Left cardiac atrium (tissue), 4 donors: ENCODE results near the gene HLCS. TPM values are rescaled to one million over a fixed set of nuclear protein-coding genes. Genes with fewer than 3 reads are reported as not detected.
A peak's percentile ranks its signal among the peaks of the same experiment; 100 is the strongest.

ENCODE experiments used
- ATAC-seq, 2 donors: fragments of 200-7000 bp; cut with Tn5 transposase; one replicate each; pipeline ENCODE4 v1.9.1; 2020; ENCODE audit warnings: mild to moderate bottlenecking in 2 of 2, moderate library complexity in 2 of 2
- DNase-seq: peaks from one replicate; pipeline ENCODE4 v3.0.0-alpha.2; 2020
- intact Hi-C, 2 donors: fragments of 100-400 bp; cut with DNase I; formaldehyde crosslinking; loops; one replicate each; pipeline versions ENCODE4 v1.14.1 to v1.15.1; 2022 to 2023
- total RNA-seq, 2 donors: library from RNA; stranded (reverse); fragmentation: NEBNext Ultra II Directional; extraction: Animal tissue kit (Norgen Biotek cat#: 25700); gene quantifications; one replicate each; pipeline ENCODE4 v1.2.1, GENCODE V29; 2021
- donor health status: DM: no; HTN: yes; CAD: no.
- donor health status: DM: no; HTN: yes; CAD: no; lungs with severe emphysema.
- donor health status: DM: yes; HTN: yes; CAD: no.
- donor health status: Dilated cardiomyopathy.

Gene HLCS
- total RNA-seq, 2 donors from 2014 or later, result 8.3 to 8.9 TPM

DNA sequence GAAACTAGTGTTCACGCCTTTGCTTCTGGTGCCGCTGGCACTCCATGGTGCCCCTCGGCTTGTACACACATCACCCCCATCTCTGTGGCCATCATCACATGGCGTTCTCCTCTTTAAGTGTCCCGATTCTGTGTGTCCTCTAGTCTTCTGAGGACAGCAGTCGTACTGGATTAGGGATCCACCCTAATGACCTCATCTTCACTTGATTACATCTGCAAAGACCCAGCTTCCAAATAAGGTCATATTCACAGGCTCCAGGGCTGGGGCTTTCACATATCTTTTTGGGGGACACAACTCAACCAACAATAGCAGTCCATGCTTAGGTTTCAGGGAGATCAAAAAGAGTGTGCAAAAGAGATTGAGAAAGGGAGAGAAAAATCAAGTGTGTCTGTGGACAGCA is 64.9 kb downstream of the HLCS start:
- intact Hi-C loops, result no loop called here
- DNase-seq (no peak), ATAC-seq (no peak)

DNA sequence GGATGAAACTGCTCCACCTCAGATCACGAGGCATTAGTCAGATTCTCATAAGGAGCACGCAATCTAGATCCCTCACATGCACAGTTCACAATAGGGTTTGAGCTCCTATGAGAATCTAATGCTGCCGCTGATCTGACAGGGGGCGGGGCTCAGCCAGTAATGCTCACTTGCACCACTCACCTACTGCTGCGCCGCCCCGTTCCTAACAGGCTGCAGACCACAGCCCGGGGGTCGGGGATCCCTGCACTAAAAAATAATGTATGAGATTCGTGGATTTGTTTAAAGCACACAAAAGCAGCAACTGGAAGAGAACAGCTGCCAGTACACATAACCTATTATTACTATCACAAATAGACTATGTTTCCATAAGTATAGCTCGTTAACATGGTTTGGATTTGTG is 72.9 kb downstream of the HLCS start:
- ATAC-seq, result no peak
- no peak for DNase-seq
- intact Hi-C loops, result no loop called here

- no peak for DNase-seq
- no peak for ATAC-seq
- intact Hi-C loops, result no loop called here
Observed at GRCh38 chr21:36892201-36892600, 74.3 kb downstream of the HLCS start.

GRCh38 chr21:36891692-36892091 is 74.8 kb downstream of the HLCS start:
- no peak for DNase-seq
- intact Hi-C loops, result no loop called here
- ATAC-seq, result peak in 1 of 2 donors; percentile 76

- DNase-seq (no peak), ATAC-seq (no peak)
- intact Hi-C loops, result no loop called here
Observed at GRCh38 chr21:36891121-36891520, 75.3 kb downstream of the HLCS start.

GRCh38 chr21:36890086-36890485 is 76.4 kb downstream of the HLCS start:
- intact Hi-C loops, result no loop called here
- DNase-seq, result no peak
- ATAC-seq, result no peak

GRCh38 chr21:36889401-36889800 is 77.1 kb downstream of the HLCS start:
- peak in 1 of 2 donors; percentile 83 for ATAC-seq
- DNase-seq, result peak; percentile 45
- intact Hi-C loops, result no loop called here

DNA sequence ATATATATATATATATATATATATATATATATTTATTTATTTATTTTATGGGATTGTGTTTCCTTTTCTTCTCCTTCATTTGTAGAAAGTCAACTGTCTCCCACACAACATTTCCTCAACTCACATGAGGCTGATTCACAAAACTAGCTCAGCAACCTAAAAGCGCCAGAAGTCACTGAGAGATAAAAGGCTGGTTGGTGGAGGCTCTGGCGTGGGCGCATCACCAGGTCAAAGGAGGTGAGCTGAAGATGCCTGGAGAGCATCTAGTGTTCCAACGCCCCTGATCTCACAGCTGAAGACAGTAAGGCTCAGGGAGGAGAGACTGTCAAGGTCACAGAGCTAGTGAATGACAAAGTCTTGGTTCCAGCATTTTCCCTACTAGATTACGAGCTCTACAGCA is 78.0 kb downstream of the HLCS start:
- no peak for DNase-seq
- intact Hi-C loops, result no loop called here

DNA sequence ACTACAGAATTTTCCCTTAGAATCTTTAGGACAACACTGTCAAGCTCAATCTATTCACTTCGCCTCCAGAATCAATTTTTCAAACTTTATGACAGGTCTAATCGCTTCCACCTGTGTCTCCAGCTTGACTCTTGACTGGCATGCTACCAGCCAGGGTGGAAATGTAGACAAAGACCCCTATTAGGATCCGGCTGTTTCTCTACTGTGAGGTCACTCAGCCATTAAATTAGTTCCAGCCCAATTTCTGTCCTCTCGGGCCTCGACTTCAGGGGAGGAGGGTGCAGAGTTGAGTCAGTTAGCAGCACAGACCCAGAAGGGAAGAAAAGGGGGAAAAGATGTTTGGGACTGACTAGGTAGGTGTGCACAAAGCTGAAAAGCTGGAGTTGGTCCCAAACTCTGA is 78.5 kb downstream of the HLCS start:
- ATAC-seq (no peak), DNase-seq (no peak)
- intact Hi-C loops, result no loop called here

More for the DNA sequence above, 78.0 kb downstream of the HLCS start:
- no peak for ATAC-seq

GRCh38 chr21:36883532-36884486 is 82.7 kb downstream of the HLCS start:
- DNase-seq, result no peak
- intact Hi-C loops, result no loop called here
- no peak for ATAC-seq

- intact Hi-C loops, result no loop called here
- DNase-seq (no peak), ATAC-seq (peak in 1 of 2 donors; percentile 62)
Observed at GRCh38 chr21:36882776-36883175, 83.7 kb downstream of the HLCS start.

DNA sequence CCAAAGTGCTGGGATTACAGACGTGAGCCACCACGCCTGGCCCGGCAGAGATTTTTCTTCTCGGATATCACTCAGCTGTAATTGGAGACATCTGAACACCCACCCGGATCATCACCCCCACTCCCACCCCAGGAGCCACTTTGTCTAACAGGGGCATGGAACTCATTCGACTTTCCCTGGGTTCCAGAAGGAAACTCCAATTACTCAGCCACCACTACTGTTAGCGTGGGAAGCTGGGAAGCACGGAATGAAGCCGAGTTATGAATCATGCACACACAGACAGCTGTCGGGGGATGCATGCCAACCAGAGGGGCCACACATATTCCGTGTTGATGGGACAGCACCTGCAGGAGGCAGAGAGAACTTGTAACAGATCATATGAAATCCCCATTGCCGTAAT is 85.2 kb downstream of the HLCS start:
- no peak for ATAC-seq
- intact Hi-C loops, result no loop called here
- no peak for DNase-seq

DNA sequence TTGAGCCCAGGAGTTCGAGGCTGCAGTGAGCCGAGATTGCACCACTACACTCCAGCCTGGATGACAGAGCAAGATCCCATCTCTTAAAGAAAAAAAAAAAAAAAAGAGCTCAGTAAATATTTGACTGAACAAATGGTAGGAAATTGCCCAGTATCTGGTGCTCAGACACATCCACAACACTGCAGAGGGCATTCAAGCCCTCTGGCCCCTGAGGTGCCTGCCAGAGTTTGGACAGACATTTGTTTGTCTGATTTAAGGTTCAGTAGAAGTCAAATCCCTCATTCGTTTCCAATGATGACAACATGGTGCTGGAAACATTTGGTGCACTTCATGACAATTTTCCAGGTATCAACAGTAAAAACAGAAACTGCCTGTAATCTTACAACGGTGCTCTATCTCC is 86.6 kb downstream of the HLCS start:
- ATAC-seq (no peak), DNase-seq (no peak)
- intact Hi-C loops, result no loop called here

DNA sequence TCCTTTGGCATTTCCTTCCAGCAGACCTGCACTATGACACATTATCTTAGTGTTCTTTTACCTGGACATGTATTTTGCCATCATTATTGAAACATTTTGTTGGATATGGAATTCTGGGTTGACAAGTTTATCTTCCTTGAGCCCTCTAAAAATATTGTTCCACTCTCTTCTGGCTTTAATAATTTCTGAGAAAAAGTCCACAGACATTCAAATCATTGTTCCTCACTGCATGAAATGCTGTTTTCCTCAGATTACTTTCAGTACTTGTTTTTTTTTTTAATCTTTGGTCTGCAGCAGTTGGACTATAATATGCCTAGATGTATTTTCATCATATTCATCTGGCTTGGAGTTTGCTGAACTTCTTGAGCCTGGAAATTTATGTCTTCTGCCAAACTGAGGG is 88.7 kb downstream of the HLCS start:
- intact Hi-C loops, result no loop called here
- ATAC-seq, result no peak

DNA sequence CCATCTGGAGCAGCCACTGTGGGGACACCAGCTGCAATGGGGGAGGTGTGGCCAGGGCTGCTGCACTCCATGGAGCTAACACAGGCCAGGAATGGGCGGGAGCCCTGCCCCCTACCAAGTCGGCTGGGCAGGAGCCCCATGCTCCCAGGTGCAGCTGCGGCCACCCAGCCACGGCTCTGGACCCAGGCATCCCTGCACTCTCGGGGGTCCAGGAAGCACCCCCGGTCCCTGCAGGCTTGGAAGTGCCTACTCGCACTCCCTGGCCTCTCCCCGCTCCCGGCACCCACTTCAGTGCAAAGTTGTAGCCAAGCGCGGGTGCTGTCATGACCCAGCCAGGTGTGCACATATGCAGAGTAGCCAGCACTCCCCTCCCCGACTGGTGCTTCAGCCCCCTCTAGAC is 91.8 kb downstream of the HLCS start:
- ATAC-seq (no peak), DNase-seq (no peak)
- intact Hi-C loops, result no loop called here

More for the DNA sequence above, 88.7 kb downstream of the HLCS start:
- no peak for DNase-seq

- ATAC-seq (no peak), DNase-seq (no peak)
- intact Hi-C loops, result no loop called here
Observed at GRCh38 chr21:36873513-36873912, 93.0 kb downstream of the HLCS start.

GRCh38 chr21:36867291-36867905 is 99.1 kb downstream of the HLCS start:
- ATAC-seq, result no peak
- no peak for DNase-seq
- intact Hi-C loops, result no loop called here

DNA sequence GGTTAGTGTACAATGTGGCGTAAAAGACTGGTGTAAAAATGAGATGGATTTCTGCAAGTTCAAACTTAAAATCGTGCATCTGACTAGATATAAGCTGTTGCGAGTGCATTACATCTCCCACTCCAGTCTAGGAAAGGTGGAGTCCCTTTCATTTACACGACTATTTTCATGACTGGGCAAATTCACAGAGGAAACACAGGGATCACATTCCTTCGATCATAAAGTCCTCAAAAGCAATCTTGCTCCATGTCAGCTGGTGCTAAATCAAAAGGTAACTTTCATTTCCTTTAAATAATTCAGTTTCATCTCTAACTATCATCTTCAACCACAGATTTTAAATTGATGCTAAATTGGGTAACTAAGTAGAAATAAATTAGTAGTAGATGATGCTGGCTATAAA is 100.0 kb downstream of the HLCS start:
- ATAC-seq (no peak), DNase-seq (no peak)
- intact Hi-C loops, result no loop called here

- intact Hi-C loops, result no loop called here
- ATAC-seq (no peak), DNase-seq (no peak)
Observed at GRCh38 chr21:36864974-36865373, 101.5 kb downstream of the HLCS start.

GRCh38 chr21:36863260-36863659 is 103.2 kb downstream of the HLCS start:
- ATAC-seq (no peak), DNase-seq (no peak)
- intact Hi-C loops, result no loop called here
